ENCODE results near the gene RGR.

RGR gene

GRCh38 chr10:84244651-84245270, at the start of gene RGR:
RGR (plus strand) TSS chr10:84245053; CDS start chr10:84245091, 38 bp downstream.
- no peak for DNase-seq

GRCh38 chr10:84196083-84196482, 48.8 kb upstream of the RGR start:
- DNase-seq, result peak; percentile 69

- DNase-seq, result no peak
Observed at GRCh38 chr10:84196941-84197340, 47.9 kb upstream of the RGR start.

- DNase-seq, result no peak
Observed at GRCh38 chr10:84197643-84198042, 47.2 kb upstream of the RGR start.

GRCh38 chr10:84198206-84198915, 46.5 kb upstream of the RGR start:
- no peak for DNase-seq

- DNase-seq, result no peak
Observed at GRCh38 chr10:84200537-84201243, 44.2 kb upstream of the RGR start.

GRCh38 chr10:84201244-84201606, 43.6 kb upstream of the RGR start:
- DNase-seq, result no peak

GRCh38 chr10:84201682-84202081, 43.2 kb upstream of the RGR start:
- DNase-seq, result no peak

GRCh38 chr10:84202349-84202748, 42.5 kb upstream of the RGR start:
- no peak for DNase-seq

GRCh38 chr10:84204122-84204521, 40.7 kb upstream of the RGR start:
- DNase-seq, result no peak

GRCh38 chr10:84204610-84205009, 40.2 kb upstream of the RGR start:
- no peak for DNase-seq

- peak; percentile 27 for DNase-seq
Observed at GRCh38 chr10:84205049-84205852, 39.6 kb upstream of the RGR start.

GRCh38 chr10:84205853-84206525, 38.9 kb upstream of the RGR start:
- no peak for DNase-seq

GRCh38 chr10:84208023-84208422, 36.8 kb upstream of the RGR start:
- no peak for DNase-seq

GRCh38 chr10:84211566-84211965, 33.3 kb upstream of the RGR start:
- DNase-seq, result no peak

GRCh38 chr10:84212014-84212413, 32.8 kb upstream of the RGR start:
- no peak for DNase-seq

- no peak for DNase-seq
Observed at GRCh38 chr10:84213076-84213475, 31.8 kb upstream of the RGR start.

GRCh38 chr10:84214046-84214572, 30.7 kb upstream of the RGR start:
- DNase-seq, result no peak

- no peak for DNase-seq
Observed at GRCh38 chr10:84214612-84215235, 30.1 kb upstream of the RGR start.

- DNase-seq, result no peak
Observed at GRCh38 chr10:84216834-84217233, 28.0 kb upstream of the RGR start.

GRCh38 chr10:84217746-84218145, 27.1 kb upstream of the RGR start:
- DNase-seq, result no peak

- no peak for DNase-seq
Observed at GRCh38 chr10:84221916-84222315, 22.9 kb upstream of the RGR start.

Data from NCI-H1105 treated with DMSO at 0.1 percent for 48 hours (cell line).